ENCODE measurements around the gene CCDC85B.

- no peak for TF ChIP-seq POLR2AphosphoS5 (IDR thresholded peaks at IDR 0.05; ENCODE audit: low read depth, low read length)
- no peak for TF ChIP-seq SPI1 (IDR thresholded peaks at IDR 0.05; ENCODE audit: low read depth, low read length)
- no peak for TF ChIP-seq POLR2A (IDR thresholded peaks at IDR 0.05; ENCODE audit: low read depth, low read length)
- no peak for TF ChIP-seq PAX5 (IDR thresholded peaks at IDR 0.05; ENCODE audit: insufficient read depth, low read length, severe bottlenecking)
- TF ChIP-seq POU2F2 (IDR thresholded peaks at IDR 0.05; ENCODE audit: low read depth, low read length), result no peak
- no peak for TF ChIP-seq TAF1 (IDR thresholded peaks at IDR 0.05; ENCODE audit: low read depth, low read length)
Measured at GRCh38 chr11:65917434-65918210, 27.1 kb downstream of the CCDC85B start.
